Measurements from ENCODE around the gene NOC2L. TPM values are rescaled to one million over a fixed set of nuclear protein-coding genes. Genes with fewer than 3 reads are reported as not detected.

Gene NOC2L
- total RNA-seq, 2 experiments from 2014 or later: 61.7 to 68.7 TPM

- H3K27ac Mint-ChIP-seq: no peak overlapping the region
- CTCF ChIA-PET: no interaction called here
These were observed 23.9 kb downstream of the NOC2L start for GRCh38 chr1:934991-935750.

GRCh38 chr1:933603-933940, 25.5 kb downstream of the NOC2L start:
- Mint-ChIP-seq H3K27me3 (ENCODE audit: low read depth) (peaks cover 23% of the 10 kb centered on the region), H3K9me3 (ENCODE audit: insufficient read depth) (no peaks in the 10 kb centered on the region), H3K36me3 (ENCODE audit: low read depth) (no peaks in the 10 kb centered on the region), H3K4me3 (no peak overlapping the region), H3K27ac (no peak overlapping the region), H3K4me1 (ENCODE audit: low read depth) (peaks cover 5% of the 10 kb centered on the region)
- DNase-seq: no peak
- ChIA-PET CTCF (no interaction called here), POLR2A (no interaction called here)
- ATAC-seq: no peak

More at GRCh38 chr1:934991-935750, 23.9 kb downstream of the NOC2L start:
- peaks cover 25% of the 10 kb centered on the region for H3K27me3 Mint-ChIP-seq (ENCODE audit: low read depth)
- no peak overlapping the region for H3K4me3 Mint-ChIP-seq
- ATAC-seq: no peak
- no peaks in the 10 kb centered on the region for H3K9me3 Mint-ChIP-seq (ENCODE audit: insufficient read depth)
- no peaks in the 10 kb centered on the region for H3K36me3 Mint-ChIP-seq (ENCODE audit: low read depth)
- peaks cover 5% of the 10 kb centered on the region for H3K4me1 Mint-ChIP-seq (ENCODE audit: low read depth)
- POLR2A ChIA-PET: no interaction called here
- DNase-seq: no peak

GRCh38 chr1:932776-933602, 26.1 kb downstream of the NOC2L start:
- DNase-seq (no peak), ATAC-seq (no peak)
- Mint-ChIP-seq H3K27ac (no peak overlapping the region), H3K27me3 (ENCODE audit: low read depth) (peaks cover 18% of the 10 kb centered on the region), H3K9me3 (ENCODE audit: insufficient read depth) (no peaks in the 10 kb centered on the region), H3K4me1 (ENCODE audit: low read depth) (peaks cover 5% of the 10 kb centered on the region), H3K4me3 (no peak overlapping the region), H3K36me3 (ENCODE audit: low read depth) (no peaks in the 10 kb centered on the region)
- ChIA-PET CTCF (no interaction called here), POLR2A (no interaction called here)

GRCh38 chr1:932173-932510, 26.9 kb downstream of the NOC2L start:
- Mint-ChIP-seq H3K36me3 (ENCODE audit: low read depth) (no peaks in the 10 kb centered on the region), H3K4me1 (ENCODE audit: low read depth) (peaks cover 5% of the 10 kb centered on the region), H3K4me3 (no peak overlapping the region), H3K9me3 (ENCODE audit: insufficient read depth) (no peaks in the 10 kb centered on the region), H3K27me3 (ENCODE audit: low read depth) (peaks cover 19% of the 10 kb centered on the region), H3K27ac (no peak overlapping the region)
- ATAC-seq (no peak), DNase-seq (no peak)
- ChIA-PET POLR2A (no interaction called here), CTCF (no interaction called here)

- ChIA-PET POLR2A (no interaction called here), CTCF (no interaction called here)
- H3K27ac Mint-ChIP-seq: peak overlapping the region; percentile 24
- no peak for ATAC-seq
- no peaks in the 10 kb centered on the region for H3K36me3 Mint-ChIP-seq (ENCODE audit: low read depth)
- no peak overlapping the region for H3K4me3 Mint-ChIP-seq
- no peaks in the 10 kb centered on the region for H3K9me3 Mint-ChIP-seq (ENCODE audit: insufficient read depth)
- peaks cover 22% of the 10 kb centered on the region for H3K27me3 Mint-ChIP-seq (ENCODE audit: low read depth)
- peaks cover 5% of the 10 kb centered on the region for H3K4me1 Mint-ChIP-seq (ENCODE audit: low read depth)
- DNase-seq: no peak
These were observed 27.5 kb downstream of the NOC2L start for GRCh38 chr1:931380-932172.

- DNase-seq (no peak), ATAC-seq (no peak)
- Mint-ChIP-seq H3K27ac (no peak overlapping the region), H3K4me3 (no peak overlapping the region), H3K36me3 (ENCODE audit: low read depth) (no peaks in the 10 kb centered on the region), H3K9me3 (ENCODE audit: insufficient read depth) (no peaks in the 10 kb centered on the region), H3K4me1 (ENCODE audit: low read depth) (peaks cover 11% of the 10 kb centered on the region), H3K27me3 (ENCODE audit: low read depth) (peaks cover 28% of the 10 kb centered on the region)
- CTCF ChIA-PET: no interaction called here
- POLR2A ChIA-PET: no interaction called here
These were observed 28.4 kb downstream of the NOC2L start for GRCh38 chr1:930633-931138.

- ATAC-seq (no peak), DNase-seq (no peak)
- H3K27ac Mint-ChIP-seq: no peak overlapping the region
- no peaks in the 10 kb centered on the region for H3K9me3 Mint-ChIP-seq (ENCODE audit: insufficient read depth)
- POLR2A ChIA-PET: no interaction called here
- H3K36me3 Mint-ChIP-seq (ENCODE audit: low read depth): no peaks in the 10 kb centered on the region
- peaks cover 27% of the 10 kb centered on the region for H3K27me3 Mint-ChIP-seq (ENCODE audit: low read depth)
- H3K4me3 Mint-ChIP-seq: no peak overlapping the region
- peaks cover 12% of the 10 kb centered on the region for H3K4me1 Mint-ChIP-seq (ENCODE audit: low read depth)
- CTCF ChIA-PET: interaction anchor here (0.8 kb wide), 1 partner anchor 24 kb away, joined by 3 read pairs; no protein-coding TSS in a partner anchor
These were observed 29.1 kb downstream of the NOC2L start for GRCh38 chr1:929712-930632.

- Mint-ChIP-seq H3K36me3 (ENCODE audit: low read depth) (no peaks in the 10 kb centered on the region), H3K27me3 (ENCODE audit: low read depth) (peaks cover 26% of the 10 kb centered on the region), H3K9me3 (ENCODE audit: insufficient read depth) (no peaks in the 10 kb centered on the region), H3K27ac (no peak overlapping the region), H3K4me1 (ENCODE audit: low read depth) (peaks cover 12% of the 10 kb centered on the region), H3K4me3 (no peak overlapping the region)
- CTCF ChIA-PET: interaction anchor here (0.8 to 1.1 kb wide), 2 partner anchors 13 to 23 kb away, joined by 3 read pairs; no protein-coding TSS in a partner anchor
- no peak for ATAC-seq
- DNase-seq: no peak
- POLR2A ChIA-PET: no interaction called here
These were observed 30.0 kb downstream of the NOC2L start for GRCh38 chr1:928825-929661.

- Mint-ChIP-seq H3K27ac (no peak overlapping the region), H3K4me3 (no peak overlapping the region)
- ATAC-seq: no peak
These were observed 31.3 kb downstream of the NOC2L start for GRCh38 chr1:927748-928147.

GRCh38 chr1:927234-927633, 31.8 kb downstream of the NOC2L start:
- Mint-ChIP-seq H3K4me1 (ENCODE audit: low read depth) (peaks cover 19% of the 10 kb centered on the region), H3K4me3 (no peak overlapping the region)

More at GRCh38 chr1:927748-928147, 31.3 kb downstream of the NOC2L start:
- no peaks in the 10 kb centered on the region for H3K9me3 Mint-ChIP-seq (ENCODE audit: insufficient read depth)
- DNase-seq: no peak
- H3K27me3 Mint-ChIP-seq (ENCODE audit: low read depth): peaks cover 32% of the 10 kb centered on the region
- ChIA-PET CTCF (no interaction called here), POLR2A (no interaction called here)
- H3K36me3 Mint-ChIP-seq (ENCODE audit: low read depth): no peaks in the 10 kb centered on the region
- peaks cover 17% of the 10 kb centered on the region for H3K4me1 Mint-ChIP-seq (ENCODE audit: low read depth)

More at GRCh38 chr1:927234-927633, 31.8 kb downstream of the NOC2L start:
- Mint-ChIP-seq H3K9me3 (ENCODE audit: insufficient read depth) (no peaks in the 10 kb centered on the region), H3K27me3 (ENCODE audit: low read depth) (peaks cover 36% of the 10 kb centered on the region), H3K36me3 (ENCODE audit: low read depth) (no peaks in the 10 kb centered on the region), H3K27ac (no peak overlapping the region)
- ChIA-PET POLR2A (no interaction called here), CTCF (no interaction called here)
- no peak for DNase-seq
- no peak for ATAC-seq
